B cell (primary cell): ENCODE results near the gene CACTIN.

Source experiments
- EZH2 ChIP-seq: IDR thresholded peaks from 2 replicates; pipeline ENCODE4 v1.6.1; 2012; ENCODE audit warnings: borderline replicate concordance, low read depth, mild to moderate bottlenecking, moderate library complexity, low read length; ENCODE audit not compliant: insufficient read depth, poor library complexity, severe bottlenecking
- TF ChIP-seq, protein P1 (sequence below): fragments of 200-600 bp; IDR thresholded peaks from one replicate; pipeline ENCODE4 v1.8.0; 2022; ENCODE audit warnings: antibody characterized with exemption, mild to moderate bottlenecking

GRCh38 chr19:3674784-3675543 lies 48.4 kb upstream of the CACTIN start:
- TF ChIP-seq, protein P1, sequence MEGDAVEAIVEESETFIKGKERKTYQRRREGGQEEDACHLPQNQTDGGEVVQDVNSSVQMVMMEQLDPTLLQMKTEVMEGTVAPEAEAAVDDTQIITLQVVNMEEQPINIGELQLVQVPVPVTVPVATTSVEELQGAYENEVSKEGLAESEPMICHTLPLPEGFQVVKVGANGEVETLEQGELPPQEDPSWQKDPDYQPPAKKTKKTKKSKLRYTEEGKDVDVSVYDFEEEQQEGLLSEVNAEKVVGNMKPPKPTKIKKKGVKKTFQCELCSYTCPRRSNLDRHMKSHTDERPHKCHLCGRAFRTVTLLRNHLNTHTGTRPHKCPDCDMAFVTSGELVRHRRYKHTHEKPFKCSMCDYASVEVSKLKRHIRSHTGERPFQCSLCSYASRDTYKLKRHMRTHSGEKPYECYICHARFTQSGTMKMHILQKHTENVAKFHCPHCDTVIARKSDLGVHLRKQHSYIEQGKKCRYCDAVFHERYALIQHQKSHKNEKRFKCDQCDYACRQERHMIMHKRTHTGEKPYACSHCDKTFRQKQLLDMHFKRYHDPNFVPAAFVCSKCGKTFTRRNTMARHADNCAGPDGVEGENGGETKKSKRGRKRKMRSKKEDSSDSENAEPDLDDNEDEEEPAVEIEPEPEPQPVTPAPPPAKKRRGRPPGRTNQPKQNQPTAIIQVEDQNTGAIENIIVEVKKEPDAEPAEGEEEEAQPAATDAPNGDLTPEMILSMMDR = no peak
- no peak for TF ChIP-seq EZH2
